H9 (cell line): Measurements from ENCODE around the gene ZFAND3. TPM values are rescaled to one million over a fixed set of nuclear protein-coding genes. Genes with fewer than 3 reads are reported as not detected.
"Not testable (repeated sequence)": the region's sequence is repeated elsewhere in the genome, so short reads cannot be mapped to it uniquely, and the experiment has no call there.

Experiments
- DNase-seq: peaks from one replicate; pipeline ENCODE4 v3.0.0-alpha.2; 2017
- H2AFZ ChIP-seq: one replicate; pipeline ENCODE4 v1.6.1; 2013; ENCODE audit warnings: mild to moderate bottlenecking, low read length, control low read depth, moderate library complexity
- H2AK5ac ChIP-seq: 2 replicates; pipeline ENCODE4 v1.6.1; 2013; ENCODE audit warnings: low read length, control low read depth, mixed read lengths; ENCODE audit not compliant: insufficient read length
- H2BK120ac ChIP-seq: one replicate; pipeline ENCODE4 v1.6.1; 2013; ENCODE audit warnings: low read depth, mild to moderate bottlenecking, low read length, control low read depth, inconsistent platforms; ENCODE audit not compliant: poor library complexity, severe bottlenecking
- H2BK12ac ChIP-seq: 2 replicates; pipeline ENCODE4 v1.6.1; 2013; ENCODE audit warnings: low read length, control low read depth, mixed read lengths, low read depth; ENCODE audit not compliant: insufficient read length
- H2BK15ac ChIP-seq: 2 replicates; pipeline ENCODE4 v1.6.1; 2013; ENCODE audit warnings: low read depth, low read length, control low read depth
- H2BK20ac ChIP-seq: one replicate; pipeline ENCODE4 v1.6.1; 2013; ENCODE audit warnings: low read depth, mild to moderate bottlenecking, low read length, control low read depth, inconsistent platforms; ENCODE audit not compliant: poor library complexity, severe bottlenecking
- H2BK5ac ChIP-seq: 2 replicates; pipeline ENCODE4 v1.6.1; 2013; ENCODE audit warnings: low read length, control low read depth, mixed read lengths; ENCODE audit not compliant: insufficient read length
- H3K14ac ChIP-seq: 2 replicates; pipeline ENCODE4 v1.6.1; 2013; ENCODE audit warnings: low read length, control low read depth; ENCODE audit not compliant: insufficient read depth
- H3K18ac ChIP-seq: 2 replicates; pipeline ENCODE4 v1.6.1; 2013; ENCODE audit warnings: low read depth, mild to moderate bottlenecking, mixed read lengths, low read length, control low read depth; ENCODE audit not compliant: insufficient read length
- H3K23ac ChIP-seq: 2 replicates; pipeline ENCODE4 v1.6.1; 2013; ENCODE audit warnings: low read length, control low read depth, mixed read lengths, low read depth; ENCODE audit not compliant: insufficient read length
- H3K23me2 ChIP-seq: 2 replicates; pipeline ENCODE4 v1.6.1; 2013; ENCODE audit warnings: low read depth, mild to moderate bottlenecking, mixed read lengths, low read length, control low read depth; ENCODE audit not compliant: insufficient read length, poor library complexity, severe bottlenecking
- H3K27ac ChIP-seq: 2 replicates; pipeline ENCODE4 v1.5.1; 2013; ENCODE audit warnings: low read length, control low read depth, mixed read lengths, low read depth; ENCODE audit not compliant: insufficient read length
- H3K27me3 ChIP-seq: 2 replicates; pipeline ENCODE4 v1.6.1; 2013; ENCODE audit warnings: low read length, control low read depth, inconsistent platforms; ENCODE audit not compliant: insufficient read depth
- H3K4ac ChIP-seq: 2 replicates; pipeline ENCODE4 v1.6.1; 2013; ENCODE audit warnings: low read depth, mild to moderate bottlenecking, control low read depth, inconsistent platforms, low read length, moderate library complexity
- H3K4me1 ChIP-seq: 2 replicates; pipeline ENCODE4 v1.6.1; 2013; ENCODE audit warnings: low read length, control low read depth, inconsistent platforms; ENCODE audit not compliant: insufficient read depth
- H3K4me2 ChIP-seq: 2 replicates; pipeline ENCODE4 v1.6.1; 2013; ENCODE audit warnings: low read length, control low read depth, mixed read lengths; ENCODE audit not compliant: insufficient read length, insufficient read depth
- H3K56ac ChIP-seq: 2 replicates; pipeline ENCODE4 v1.6.1; 2013; ENCODE audit warnings: low read depth, mild to moderate bottlenecking, mixed read lengths, low read length, control low read depth; ENCODE audit not compliant: insufficient read length
- H3K79me1 ChIP-seq: 2 replicates; pipeline ENCODE4 v1.6.1; 2013; ENCODE audit warnings: low read depth, mild to moderate bottlenecking, moderate library complexity, low read length, control low read depth, inconsistent platforms; ENCODE audit not compliant: insufficient read depth, poor library complexity, severe bottlenecking
- H3K79me2 ChIP-seq: 2 replicates; pipeline ENCODE4 v1.6.1; 2013; ENCODE audit warnings: low read length, control low read depth, inconsistent platforms; ENCODE audit not compliant: insufficient read depth
- H3K9ac ChIP-seq: 2 replicates; pipeline ENCODE4 v1.6.1; 2013; ENCODE audit warnings: low read length, control low read depth, mixed read lengths; ENCODE audit not compliant: insufficient read length; ENCODE audit errors: extremely low read depth
- H3K9me3 ChIP-seq: one replicate; pipeline ENCODE4 v1.6.1; 2013; ENCODE audit warnings: low read depth, low read length, inconsistent platforms; ENCODE audit not compliant: control insufficient read depth
- H3T11ph ChIP-seq: one replicate; pipeline ENCODE4 v1.6.1; 2013; ENCODE audit warnings: mild to moderate bottlenecking, low read length, control low read depth, inconsistent platforms
- H4K20me1 ChIP-seq: one replicate; pipeline ENCODE4 v1.6.1; 2013; ENCODE audit not compliant: control insufficient read depth, insufficient read length, insufficient read depth
- H4K5ac ChIP-seq: 2 replicates; pipeline ENCODE4 v1.6.1; 2013; ENCODE audit warnings: low read depth, mild to moderate bottlenecking, mixed read lengths, low read length, control low read depth; ENCODE audit not compliant: insufficient read length
- H4K8ac ChIP-seq: replicated peaks from 2 replicates; pipeline ENCODE4 v1.6.1; 2013; ENCODE audit warnings: low read length, control low read depth, mixed read lengths, low read depth; ENCODE audit not compliant: insufficient read length
- H4K91ac ChIP-seq: 2 replicates; pipeline ENCODE4 v1.6.1; 2013; ENCODE audit warnings: low read depth, mild to moderate bottlenecking, moderate library complexity, mixed read lengths, low read length, control low read depth; ENCODE audit not compliant: insufficient read length
- H3K27ac Mint-ChIP-seq, 3 experiments: 2 replicates in 2 of 3; 3 replicates in 1 of 3; pipeline ENCODE4 v1.8.0; 2020 to 2021; ENCODE audit warnings: mixed read lengths in 3 of 3, mild to moderate bottlenecking in 1 of 3, moderate library complexity in 1 of 3
- H3K27me3 Mint-ChIP-seq: 2 replicates; pipeline ENCODE4 v1.8.0; 2021; ENCODE audit warnings: low read depth, mild to moderate bottlenecking, moderate library complexity, mixed read lengths
- H3K36me3 Mint-ChIP-seq, 3 experiments: 2 replicates in 2 of 3; 3 replicates in 1 of 3; pipeline ENCODE4 v1.8.0; 2020 to 2021; ENCODE audit warnings: low read depth in 3 of 3, mixed read lengths in 3 of 3; ENCODE audit not compliant: insufficient read depth in 1 of 3
- H3K4me1 Mint-ChIP-seq, 2 experiments: 2 replicates each; pipeline ENCODE4 v1.8.0; 2020; ENCODE audit warnings: mixed read lengths in 2 of 2
- H3K4me3 Mint-ChIP-seq, 2 experiments: 2 replicates in 1 of 2; 3 replicates in 1 of 2; pipeline ENCODE4 v1.8.0; 2020 to 2021; ENCODE audit warnings: mild to moderate bottlenecking in 2 of 2, mixed read lengths in 2 of 2, moderate library complexity in 1 of 2
- H3K9me3 Mint-ChIP-seq, 2 experiments: 2 replicates in 1 of 2; 3 replicates in 1 of 2; pipeline ENCODE4 v1.8.0; 2020; ENCODE audit warnings: mild to moderate bottlenecking in 2 of 2, mixed read lengths in 2 of 2, moderate library complexity in 1 of 2
- CTCF ChIP-seq: fragments of 200-600 bp; sonication (generic); conservative IDR thresholded peaks from 3 replicates; pipeline ENCODE4 v1.8.0; 2021; ENCODE audit warnings: antibody characterized with exemption, mild to moderate bottlenecking
- WGBS: extraction: QIAGEN DNeasy Blood & Tissue Kit; methylation state at CpG from one replicate; pipeline ENCODE4 v1.1.7; 2013; ENCODE audit warnings: missing lambda C conversion rate, low lambda C conversion rate, mixed read lengths; ENCODE audit not compliant: insufficient read length; ENCODE audit errors: extremely low coverage; 5-methylcytosine and 5-hydroxymethylcytosine counted together
- total RNA-seq: library from RNA; stranded (reverse); gene quantifications from 2 replicates; pipeline ENCODE4 v1.2.1, GENCODE V29; 2021

Gene ZFAND3
- total RNA-seq, 1 experiment from 2014 or later: 57.7 TPM

- Mint-ChIP-seq H3K9me3 (no peaks in the 10 kb centered on the region; a peak in 1 of 5 replicates), H3K4me3 (no peak overlapping the region), H3K27me3 (no peaks in the 10 kb centered on the region), H3K27ac (no peak overlapping the region), H3K4me1 (peaks cover 11 to 16% of the 10 kb centered on the region in 2 experiments), H3K36me3 (peaks cover 0 to 17% (median 2%) of the 10 kb centered on the region in 3 experiments; a peak in 1 of 7 replicates)
- Histone ChIP-seq H4K5ac (no peak overlapping the region), H2BK12ac (no peak overlapping the region), H3K18ac (no peak overlapping the region), H2AFZ (no peak overlapping the region), H2BK20ac (no peak overlapping the region), H3K79me2 (peaks cover 2% of the 10 kb centered on the region; the same call in 1 of the 2 replicates), H3K4ac (no peak overlapping the region), H2AK5ac (no peak overlapping the region), H3K9ac (no peak overlapping the region), H3K4me2 (no peak overlapping the region), H4K20me1 (no peaks in the 10 kb centered on the region), H4K8ac (no peak overlapping the region), H2BK120ac (no peak overlapping the region), H3T11ph (no peak overlapping the region), H3K56ac (no peak overlapping the region), H2BK5ac (no peak overlapping the region), H3K27ac (no peak overlapping the region), H2BK15ac (no peak overlapping the region), H3K23me2 (no peaks in the 10 kb centered on the region), H3K79me1 (peaks cover 9% of the 10 kb centered on the region), H3K23ac (no peak overlapping the region), H4K91ac (no peak overlapping the region), H3K4me1 (no peaks in the 10 kb centered on the region), H3K9me3 (no peaks in the 10 kb centered on the region), H3K27me3 (no peaks in the 10 kb centered on the region), H3K14ac (no peak overlapping the region)
- no peak for TF ChIP-seq CTCF
- DNase-seq: no peak
Measured at GRCh38 chr6:37947468-37947867, 127.9 kb downstream of the ZFAND3 start.

- H3K9me3 Mint-ChIP-seq: not testable (repeated sequence)
- peaks cover 12% of the 10 kb centered on the region for H3K79me1 ChIP-seq
Measured at GRCh38 chr6:37948584-37948983, 129.1 kb downstream of the ZFAND3 start.

More at GRCh38 chr6:37948584-37948983, 129.1 kb downstream of the ZFAND3 start:
- not testable (repeated sequence) for H3K23ac ChIP-seq, H3K23me2 ChIP-seq, H4K20me1 ChIP-seq, H2AK5ac ChIP-seq, H4K5ac ChIP-seq, H3K27ac Mint-ChIP-seq, H2BK12ac ChIP-seq, H2BK5ac ChIP-seq, H3K4me2 ChIP-seq, H3K56ac ChIP-seq, H3K4me1 ChIP-seq, H3K4me3 Mint-ChIP-seq, H2BK120ac ChIP-seq, H4K91ac ChIP-seq, H3K79me2 ChIP-seq, H3T11ph ChIP-seq, H3K9ac ChIP-seq, H3K27me3 ChIP-seq, DNase-seq, H2AFZ ChIP-seq, H2BK20ac ChIP-seq, H3K27ac ChIP-seq, H3K27me3 Mint-ChIP-seq, H3K14ac ChIP-seq, H3K18ac ChIP-seq, H4K8ac ChIP-seq, H3K4ac ChIP-seq, H3K9me3 ChIP-seq, H2BK15ac ChIP-seq
- peaks cover 0 to 17% (median 2%) of the 10 kb centered on the region in 3 experiments; a peak in 1 of 7 replicates for H3K36me3 Mint-ChIP-seq
- no CpG with 5 or more reads among the region's 2 CpGs for WGBS
- peaks cover 11 to 16% of the 10 kb centered on the region in 2 experiments for H3K4me1 Mint-ChIP-seq
